ENCODE data around the gene KRT1. TPM values are rescaled to one million over a fixed set of nuclear protein-coding genes. Genes with fewer than 3 reads are reported as not detected.
A peak's percentile ranks its signal among the peaks of the same experiment; 100 is the strongest.
"Not testable (repeated sequence)": the region's sequence is repeated elsewhere in the genome, so short reads cannot be mapped to it uniquely, and the experiment has no call there.

Gene KRT1
- total RNA-seq, 2 experiments from 2014 or later: 0.13 to 0.30 TPM

DNA sequence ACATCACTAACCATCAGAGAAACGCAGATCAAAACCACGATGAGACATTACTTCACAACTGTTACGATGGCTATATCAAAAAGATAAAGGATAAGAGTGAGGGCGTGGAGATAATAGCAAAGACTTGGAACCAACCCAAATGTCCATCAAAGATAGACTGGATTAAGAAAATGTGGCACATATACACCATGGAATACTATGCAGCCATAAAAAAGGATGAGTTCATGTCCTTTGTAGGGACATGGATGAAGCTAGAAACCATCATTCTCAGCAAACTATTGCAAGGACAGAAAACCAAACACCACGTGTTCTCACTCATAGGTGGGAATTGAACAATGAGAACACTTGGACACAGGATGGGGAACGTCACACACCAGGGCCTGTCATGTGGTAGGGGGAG lies 31.9 kb upstream of the KRT1 start:
- POLR2A ChIA-PET; H3K4me1 Mint-ChIP-seq; H3K9me3 Mint-ChIP-seq; H3K4me3 Mint-ChIP-seq; H3K27ac Mint-ChIP-seq; H3K36me3 Mint-ChIP-seq (ENCODE audit: low read depth); DNase-seq: not testable (repeated sequence)
- H3K27me3 Mint-ChIP-seq: peaks cover 48% of the 10 kb centered on the region
- CTCF ChIA-PET: interaction anchor here (0.7 kb wide), 1 partner anchor 384 kb away, joined by 3 read pairs; no protein-coding TSS in a partner anchor

GRCh38 chr12:52710730-52711129 lies 30.5 kb upstream of the KRT1 start:
- peaks cover 36% of the 10 kb centered on the region for H3K27me3 Mint-ChIP-seq
- ChIA-PET CTCF (interaction anchor here (0.7 kb wide), 1 partner anchor 74 kb away, joined by 3 read pairs; no protein-coding TSS in a partner anchor), POLR2A (no interaction called here)
- DNase-seq: no peak
- H3K36me3 Mint-ChIP-seq (ENCODE audit: low read depth): no peaks in the 10 kb centered on the region
- no peaks in the 10 kb centered on the region for H3K9me3 Mint-ChIP-seq
- H3K4me3 Mint-ChIP-seq: no peak overlapping the region
- H3K27ac Mint-ChIP-seq: no peak overlapping the region
- H3K4me1 Mint-ChIP-seq: peaks cover 5% of the 10 kb centered on the region

GRCh38 chr12:52708010-52708409 lies 27.8 kb upstream of the KRT1 start:
- Mint-ChIP-seq H3K9me3 (no peaks in the 10 kb centered on the region), H3K27me3 (peaks cover 23% of the 10 kb centered on the region), H3K36me3 (ENCODE audit: low read depth) (no peaks in the 10 kb centered on the region), H3K27ac (no peak overlapping the region), H3K4me1 (no peaks in the 10 kb centered on the region), H3K4me3 (no peak overlapping the region)
- ChIA-PET CTCF (interaction anchor here (0.9 kb wide), 1 partner anchor 163 kb away, joined by 3 read pairs; no protein-coding TSS in a partner anchor), POLR2A (no interaction called here)
- no peak for DNase-seq

- no peak overlapping the region for H3K4me3 Mint-ChIP-seq
- no peaks in the 10 kb centered on the region for H3K4me1 Mint-ChIP-seq
- H3K27ac Mint-ChIP-seq: no peak overlapping the region
- H3K9me3 Mint-ChIP-seq: no peaks in the 10 kb centered on the region
- CTCF ChIA-PET: no interaction called here
- peaks cover 11% of the 10 kb centered on the region for H3K27me3 Mint-ChIP-seq
- DNase-seq: no peak
- H3K36me3 Mint-ChIP-seq (ENCODE audit: low read depth): no peaks in the 10 kb centered on the region
- POLR2A ChIA-PET: no interaction called here
Measured at GRCh38 chr12:52704464-52704863, 24.3 kb upstream of the KRT1 start.

GRCh38 chr12:52703878-52704277 lies 23.7 kb upstream of the KRT1 start:
- no peaks in the 10 kb centered on the region for H3K4me1 Mint-ChIP-seq

DNA sequence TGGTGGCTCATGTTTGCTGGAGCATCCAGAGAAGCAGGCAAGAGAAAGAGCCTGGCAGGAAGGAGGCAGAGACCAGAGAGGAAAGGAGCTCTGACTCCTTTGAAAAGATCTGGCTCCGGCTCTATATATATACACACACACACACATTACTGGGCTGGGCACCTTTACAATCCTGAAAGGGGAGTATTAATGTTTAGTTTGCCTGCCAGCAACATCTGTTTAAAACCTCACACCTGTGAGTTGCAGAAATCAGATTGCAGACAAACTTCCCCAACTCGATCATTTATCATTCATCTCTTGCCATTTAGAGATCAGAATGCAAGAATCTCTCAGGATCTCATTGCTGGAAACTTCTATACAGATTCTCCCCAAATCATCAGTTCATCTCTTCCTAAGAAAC lies 23.2 kb upstream of the KRT1 start, which contains the start of gene KRT77:
Gene KRT77 (minus strand): TSS at position 101 of the 400 bp plus-strand sequence. CDS start 90 bp downstream, at position 11.
- Mint-ChIP-seq H3K27ac (no peak within 1 kb of the TSS), H3K9me3 (no peaks in the 10 kb centered on the region), H3K4me1 (no peaks in the 10 kb centered on the region), H3K36me3 (ENCODE audit: low read depth) (no peaks in the 10 kb centered on the region), H3K27me3 (peaks cover 11% of the 10 kb centered on the region), H3K4me3 (no peak within 1 kb of the TSS)
- POLR2A ChIA-PET: no interaction called here
- CTCF ChIA-PET: interaction anchor here (0.7 to 1.0 kb wide), 2 partner anchors 15 to 167 kb away, joined by 3 read pairs; no protein-coding TSS in a partner anchor
- DNase-seq: no peak

More at GRCh38 chr12:52703878-52704277, 23.7 kb upstream of the KRT1 start:
- Mint-ChIP-seq H3K4me3 (no peak overlapping the region), H3K27ac (no peak overlapping the region), H3K36me3 (ENCODE audit: low read depth) (no peaks in the 10 kb centered on the region), H3K9me3 (no peaks in the 10 kb centered on the region), H3K27me3 (peaks cover 11% of the 10 kb centered on the region)
- no peak for DNase-seq
- CTCF ChIA-PET: interaction anchor here (1.0 kb wide), 1 partner anchor 167 kb away, joined by 3 read pairs; no protein-coding TSS in a partner anchor
- POLR2A ChIA-PET: no interaction called here

DNA sequence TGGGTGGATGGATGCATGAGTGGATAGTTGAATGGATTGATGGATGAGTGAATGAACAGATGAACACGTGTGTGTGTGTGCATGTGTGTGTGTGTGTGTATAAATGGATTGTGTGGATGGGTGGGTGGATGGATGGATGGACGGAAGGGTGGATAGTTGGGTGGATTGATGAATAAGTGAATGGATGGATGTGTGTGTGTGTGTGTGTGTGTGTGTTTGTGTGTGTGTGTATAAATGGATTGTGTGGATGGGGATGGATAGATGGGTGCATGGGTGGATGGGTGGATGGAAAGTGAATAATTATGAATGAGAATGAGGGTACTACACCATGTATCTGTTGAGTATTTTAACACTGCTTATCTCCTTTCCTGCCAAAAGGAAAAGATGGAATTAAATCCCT lies 22.1 kb upstream of the KRT1 start:
- no peaks in the 10 kb centered on the region for H3K9me3 Mint-ChIP-seq
- H3K4me3 Mint-ChIP-seq: no peak overlapping the region
- CTCF ChIA-PET: no interaction called here
- H3K27me3 Mint-ChIP-seq: peaks cover 15% of the 10 kb centered on the region
- no peaks in the 10 kb centered on the region for H3K4me1 Mint-ChIP-seq
- no peaks in the 10 kb centered on the region for H3K36me3 Mint-ChIP-seq (ENCODE audit: low read depth)
- POLR2A ChIA-PET: no interaction called here
- DNase-seq: no peak
- no peak overlapping the region for H3K27ac Mint-ChIP-seq

GRCh38 chr12:52701281-52701680 lies 21.1 kb upstream of the KRT1 start:
- Mint-ChIP-seq H3K27ac (no peak overlapping the region), H3K36me3 (ENCODE audit: low read depth) (no peaks in the 10 kb centered on the region), H3K4me1 (no peaks in the 10 kb centered on the region), H3K4me3 (no peak overlapping the region), H3K27me3 (peaks cover 17% of the 10 kb centered on the region), H3K9me3 (no peaks in the 10 kb centered on the region)
- no peak for DNase-seq
- ChIA-PET CTCF (no interaction called here), POLR2A (no interaction called here)

DNA sequence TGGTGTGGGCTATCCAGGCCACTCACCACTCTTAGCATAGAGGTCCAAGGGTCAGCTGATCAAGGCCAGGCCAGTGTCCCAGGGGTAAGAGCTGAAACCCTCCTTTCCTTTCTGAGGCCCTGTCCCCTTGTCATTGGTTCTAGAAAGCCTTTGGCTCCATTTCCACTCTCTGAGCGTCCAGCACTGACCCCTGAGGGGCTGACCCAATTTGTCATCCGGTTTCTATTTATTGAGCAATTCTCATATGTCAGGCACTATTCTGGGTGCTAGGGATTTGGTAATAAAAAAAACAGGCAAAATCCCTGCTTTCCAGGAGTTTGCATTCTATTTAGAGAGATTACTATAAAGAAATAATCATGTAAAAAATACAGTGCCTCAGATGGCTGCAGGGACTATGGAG lies 19.8 kb upstream of the KRT1 start:
- no peak overlapping the region for H3K27ac Mint-ChIP-seq
- CTCF ChIA-PET: no interaction called here
- H3K36me3 Mint-ChIP-seq (ENCODE audit: low read depth): no peaks in the 10 kb centered on the region
- no peaks in the 10 kb centered on the region for H3K9me3 Mint-ChIP-seq
- DNase-seq: no peak
- POLR2A ChIA-PET: no interaction called here
- no peak overlapping the region for H3K4me3 Mint-ChIP-seq
- peaks cover 17% of the 10 kb centered on the region for H3K27me3 Mint-ChIP-seq
- no peaks in the 10 kb centered on the region for H3K4me1 Mint-ChIP-seq

DNA sequence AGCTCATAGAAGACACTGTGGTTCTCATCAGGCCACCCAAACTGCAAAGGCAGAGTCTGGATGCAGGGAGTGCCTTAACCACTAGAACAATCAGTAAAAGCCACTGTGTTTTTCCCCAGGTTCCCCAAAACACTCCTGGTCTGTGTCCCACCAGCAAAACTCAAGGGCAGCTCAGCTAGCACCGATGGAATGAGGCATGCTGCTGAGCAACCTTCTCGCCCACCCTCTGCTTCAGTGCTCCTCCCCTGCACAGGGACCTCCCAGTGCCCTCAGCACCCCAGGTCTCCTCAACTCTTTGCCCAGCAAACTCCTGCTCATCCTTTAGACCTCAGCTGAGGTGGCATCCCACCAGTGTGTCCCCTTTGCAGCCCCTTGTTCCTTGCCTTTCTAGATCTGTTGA lies 19.2 kb upstream of the KRT1 start:
- H3K27me3 Mint-ChIP-seq: peaks cover 17% of the 10 kb centered on the region
- CTCF ChIA-PET: no interaction called here
- H3K4me3 Mint-ChIP-seq: no peak overlapping the region
- H3K36me3 Mint-ChIP-seq (ENCODE audit: low read depth): no peaks in the 10 kb centered on the region
- no peaks in the 10 kb centered on the region for H3K4me1 Mint-ChIP-seq
- POLR2A ChIA-PET: no interaction called here
- no peaks in the 10 kb centered on the region for H3K9me3 Mint-ChIP-seq
- no peak overlapping the region for H3K27ac Mint-ChIP-seq
- no peak for DNase-seq

- Mint-ChIP-seq H3K4me3 (no peak overlapping the region), H3K27ac (peak overlapping the region; percentile 3), H3K9me3 (no peaks in the 10 kb centered on the region), H3K27me3 (peaks cover 14% of the 10 kb centered on the region), H3K4me1 (no peaks in the 10 kb centered on the region), H3K36me3 (ENCODE audit: low read depth) (no peaks in the 10 kb centered on the region)
- POLR2A ChIA-PET: no interaction called here
- no peak for DNase-seq
- CTCF ChIA-PET: no interaction called here
Measured at GRCh38 chr12:52698651-52699340, 18.6 kb upstream of the KRT1 start.

- no peaks in the 10 kb centered on the region for H3K36me3 Mint-ChIP-seq (ENCODE audit: low read depth)
- H3K9me3 Mint-ChIP-seq: no peaks in the 10 kb centered on the region
- H3K4me1 Mint-ChIP-seq: no peaks in the 10 kb centered on the region
- no peak overlapping the region for H3K27ac Mint-ChIP-seq
- H3K4me3 Mint-ChIP-seq: no peak overlapping the region
- H3K27me3 Mint-ChIP-seq: peaks cover 20% of the 10 kb centered on the region
- ChIA-PET CTCF (no interaction called here), POLR2A (no interaction called here)
- no peak for DNase-seq
Measured at GRCh38 chr12:52697058-52697582, 16.9 kb upstream of the KRT1 start.

DNA sequence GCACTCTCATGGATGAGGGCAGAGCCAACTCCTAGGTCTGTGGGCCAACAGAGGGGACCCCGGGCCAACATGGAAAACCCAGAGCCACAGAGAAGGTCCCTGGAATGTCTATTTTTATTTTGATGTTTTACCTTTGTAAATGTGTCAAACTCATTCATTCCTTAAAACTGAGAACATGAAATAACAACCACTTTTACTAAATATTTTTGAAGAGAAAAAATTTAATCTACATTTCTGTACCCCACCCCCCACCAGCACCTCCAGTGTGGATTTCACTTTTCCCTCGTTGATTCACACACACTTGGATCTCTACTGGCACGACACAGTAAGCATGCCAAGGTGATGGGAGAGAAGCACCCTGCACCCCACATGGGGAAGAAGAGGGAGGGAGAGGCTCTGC lies 16.4 kb upstream of the KRT1 start:
- no peak overlapping the region for H3K27ac Mint-ChIP-seq
- no peak for DNase-seq
- H3K4me3 Mint-ChIP-seq: no peak overlapping the region
- peaks cover 25% of the 10 kb centered on the region for H3K27me3 Mint-ChIP-seq
- ChIA-PET CTCF (no interaction called here), POLR2A (no interaction called here)
- H3K36me3 Mint-ChIP-seq (ENCODE audit: low read depth): no peaks in the 10 kb centered on the region
- H3K9me3 Mint-ChIP-seq: no peaks in the 10 kb centered on the region
- peaks cover 1% of the 10 kb centered on the region for H3K4me1 Mint-ChIP-seq

DNA sequence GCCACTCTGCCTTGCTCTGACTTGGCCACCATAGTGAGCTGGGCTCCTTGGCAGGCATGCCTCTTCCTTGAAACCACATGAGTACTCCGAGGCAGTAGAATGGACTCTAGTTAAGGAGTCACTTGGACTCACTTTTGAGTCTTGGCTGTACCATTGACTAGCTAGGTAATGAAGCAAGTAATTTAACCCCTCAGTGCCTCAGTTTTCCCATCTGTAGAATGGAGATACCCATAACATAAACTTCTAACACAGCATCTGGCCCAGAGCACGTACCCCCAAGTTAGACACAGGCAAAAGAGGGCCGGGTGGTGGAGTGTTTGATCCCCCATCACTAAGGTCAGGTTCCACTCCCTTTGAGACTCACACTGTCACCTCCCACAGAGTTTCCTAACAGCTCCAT lies 14.8 kb upstream of the KRT1 start:
- H3K4me3 Mint-ChIP-seq: no peak overlapping the region
- peaks cover 11% of the 10 kb centered on the region for H3K4me1 Mint-ChIP-seq
- POLR2A ChIA-PET: no interaction called here
- CTCF ChIA-PET: no interaction called here
- peaks cover 37% of the 10 kb centered on the region for H3K27me3 Mint-ChIP-seq
- no peaks in the 10 kb centered on the region for H3K36me3 Mint-ChIP-seq (ENCODE audit: low read depth)
- H3K9me3 Mint-ChIP-seq: no peaks in the 10 kb centered on the region
- no peak overlapping the region for H3K27ac Mint-ChIP-seq
- DNase-seq: no peak

Data from activated CD4-positive, alpha-beta memory T cell treated with anti-CD3 and anti-CD28 coated beads, Interleukin-2, amount 10 ng/mL, durations not matched to agents 7 days and 5 days (primary cell).